Measurements from ENCODE around the gene PAH. TPM values are rescaled to one million over a fixed set of nuclear protein-coding genes. Genes with fewer than 3 reads are reported as not detected.

Gene PAH
- total and polyA plus RNA-seq, 2 of the 13 experiments (the other 11 are each of a cell fraction or from before 2014, with no cell fraction given): 192 to 451 TPM

DNA sequence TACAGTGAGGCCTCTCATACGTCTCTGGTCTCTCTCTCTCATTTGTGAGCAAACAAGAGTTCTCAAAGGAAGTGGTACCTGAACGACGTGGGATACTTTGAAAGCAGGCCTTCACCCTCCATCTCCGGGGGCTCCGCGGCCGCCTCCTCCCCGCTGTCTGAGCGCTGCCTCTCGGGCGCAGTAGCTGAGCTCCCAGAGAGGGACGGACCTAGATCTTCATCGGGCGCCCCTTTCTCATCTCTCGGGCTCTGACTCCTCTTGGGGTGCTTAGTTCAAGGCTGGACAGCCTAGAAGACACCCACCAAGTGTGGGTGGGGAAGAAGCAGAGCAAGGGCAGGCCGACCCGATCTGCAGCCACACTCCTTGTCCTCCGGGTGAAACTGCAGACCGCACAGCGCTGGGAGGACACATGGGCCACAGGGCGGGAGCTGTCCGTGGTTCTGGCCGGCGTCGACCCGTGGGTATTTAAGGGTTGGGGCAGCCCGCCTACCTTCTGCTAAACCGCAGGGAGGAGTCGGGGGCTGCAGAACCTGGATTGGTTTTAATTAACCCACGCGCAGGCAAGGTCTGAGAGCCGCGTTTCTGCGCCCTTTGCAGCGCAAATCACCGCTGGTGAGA lies 92.7 kb downstream of the PAH start (continued):
- TF ChIP-seq ZNF510 (CRISPR knock-in tag; IDR thresholded peaks at IDR 0.05; ENCODE audit: low read depth) (0 out of 2 replicates have a peak, but pooled peaks have one; percentile 58), HOXA5 (CRISPR knock-in tag; IDR thresholded peaks at IDR 0.05) (peak; percentile 78; the same call in 1 of the 2 replicates), HMGXB3 (CRISPR knock-in tag; IDR thresholded peaks at IDR 0.05; ENCODE audit: borderline replicate concordance) (peak; percentile 59; the same call in 1 of the 2 replicates), MAFF (IDR thresholded peaks at IDR 0.05; ENCODE audit: low read depth, low read length) (no peak), RORA (CRISPR knock-in tag; IDR thresholded peaks at IDR 0.05) (no peak), ZNF557 (CRISPR knock-in tag; IDR thresholded peaks at IDR 0.05) (peak; percentile 70; the same call in 1 of the 2 replicates), IRF9 (CRISPR knock-in tag; IDR thresholded peaks at IDR 0.05; ENCODE audit: borderline replicate concordance) (peak; percentile 89; the same call in 1 of the 2 replicates), ARID3A (IDR thresholded peaks at IDR 0.05; ENCODE audit: low read depth, low read length) (no peak), SIN3A (IDR thresholded peaks at IDR 0.05; ENCODE audit: borderline replicate concordance, low read depth, low read length) (peak; percentile 75; the same call in 1 of the 2 replicates), RFX5 (IDR thresholded peaks at IDR 0.05; ENCODE audit: low read depth, low read length) (no peak), ZNF773 (CRISPR knock-in tag; IDR thresholded peaks at IDR 0.05; ENCODE audit: borderline replicate concordance) (peak; percentile 69; the same call in 1 of the 2 replicates), ZNF720 (CRISPR knock-in tag; IDR thresholded peaks at IDR 0.05) (peak; percentile 73; the same call in 1 of the 2 replicates), LCORL (IDR thresholded peaks at IDR 0.05) (no peak), LCORL (CRISPR knock-in tag; IDR thresholded peaks at IDR 0.05) (no peak), ZMYM3 (CRISPR knock-in tag; IDR thresholded peaks at IDR 0.05) (no peak), NR2F6 (IDR thresholded peaks at IDR 0.05) (no peak), NR2F6 (CRISPR knock-in tag; IDR thresholded peaks at IDR 0.05) (0 out of 2 replicates have a peak, but pooled peaks have one; percentile 32), NRL (CRISPR knock-in tag; IDR thresholded peaks at IDR 0.05; ENCODE audit: borderline replicate concordance) (peak; percentile 69; the same call in 1 of the 2 replicates)
- TF ChIP-seq, protein P1, sequence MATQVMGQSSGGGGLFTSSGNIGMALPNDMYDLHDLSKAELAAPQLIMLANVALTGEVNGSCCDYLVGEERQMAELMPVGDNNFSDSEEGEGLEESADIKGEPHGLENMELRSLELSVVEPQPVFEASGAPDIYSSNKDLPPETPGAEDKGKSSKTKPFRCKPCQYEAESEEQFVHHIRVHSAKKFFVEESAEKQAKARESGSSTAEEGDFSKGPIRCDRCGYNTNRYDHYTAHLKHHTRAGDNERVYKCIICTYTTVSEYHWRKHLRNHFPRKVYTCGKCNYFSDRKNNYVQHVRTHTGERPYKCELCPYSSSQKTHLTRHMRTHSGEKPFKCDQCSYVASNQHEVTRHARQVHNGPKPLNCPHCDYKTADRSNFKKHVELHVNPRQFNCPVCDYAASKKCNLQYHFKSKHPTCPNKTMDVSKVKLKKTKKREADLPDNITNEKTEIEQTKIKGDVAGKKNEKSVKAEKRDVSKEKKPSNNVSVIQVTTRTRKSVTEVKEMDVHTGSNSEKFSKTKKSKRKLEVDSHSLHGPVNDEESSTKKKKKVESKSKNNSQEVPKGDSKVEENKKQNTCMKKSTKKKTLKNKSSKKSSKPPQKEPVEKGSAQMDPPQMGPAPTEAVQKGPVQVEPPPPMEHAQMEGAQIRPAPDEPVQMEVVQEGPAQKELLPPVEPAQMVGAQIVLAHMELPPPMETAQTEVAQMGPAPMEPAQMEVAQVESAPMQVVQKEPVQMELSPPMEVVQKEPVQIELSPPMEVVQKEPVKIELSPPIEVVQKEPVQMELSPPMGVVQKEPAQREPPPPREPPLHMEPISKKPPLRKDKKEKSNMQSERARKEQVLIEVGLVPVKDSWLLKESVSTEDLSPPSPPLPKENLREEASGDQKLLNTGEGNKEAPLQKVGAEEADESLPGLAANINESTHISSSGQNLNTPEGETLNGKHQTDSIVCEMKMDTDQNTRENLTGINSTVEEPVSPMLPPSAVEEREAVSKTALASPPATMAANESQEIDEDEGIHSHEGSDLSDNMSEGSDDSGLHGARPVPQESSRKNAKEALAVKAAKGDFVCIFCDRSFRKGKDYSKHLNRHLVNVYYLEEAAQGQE (IDR thresholded peaks at IDR 0.05; ENCODE audit: borderline replicate concordance in 1 of 2, low read depth in 1 of 2, low read length in 2 of 2): peak; percentile 98 to 99

Measured in HepG2 (cell line).